ENCODE results near the gene ZNF107. TPM values are rescaled to one million over a fixed set of nuclear protein-coding genes. Genes with fewer than 3 reads are reported as not detected.

ZNF107 gene
- total RNA-seq (70.7 and 73.7 TPM in 2 replicates), polyA plus RNA-seq (16.7 and 22.0 TPM in 2 replicates), polyA minus RNA-seq (21.0 and 21.3 TPM in 2 replicates)
- total RNA-seq (2013): 72.8 TPM

- ATAC-seq (ENCODE audit: low read depth) (peak; percentile 96), DNase-seq (peak; percentile 88)
- Histone ChIP-seq H3K4me3 (ENCODE audit: control extremely low read depth in 1 of 5, extremely low read depth in 1 of 5, insufficient read depth in 1 of 5, low read depth in 2 of 5, low read length in 4 of 5) (peak within 1 kb of the TSS; percentile 70 to 100 (median 96)), H2AFZ (ENCODE audit: insufficient read depth, low read depth, low read length, poor library complexity, severe bottlenecking) (peak within 1 kb of the TSS; percentile 85), H3K79me2 (ENCODE audit: control insufficient read depth, insufficient read depth, low read length) (peaks cover 78% of the 10 kb centered on the region), H3K27me3 (replicated peaks in 1 of 4; ENCODE audit: control extremely low read depth in 1 of 4, control insufficient read depth in 3 of 4, insufficient read depth in 4 of 4, low read length in 3 of 4) (no peaks in the 10 kb centered on the region), H3K4me1 (ENCODE audit: control insufficient read depth in 2 of 2, insufficient read depth in 2 of 2, low read length in 2 of 2) (peaks cover 35 to 37% of the 10 kb centered on the region in 2 donors), H3K4me2 (replicated peaks; ENCODE audit: low read depth, low read length, poor library complexity, severe bottlenecking) (peak within 1 kb of the TSS; percentile 68), H3K27ac (ENCODE audit: low read length in 2 of 2) (peak within 1 kb of the TSS; percentile 92 to 96), H3K9ac (ENCODE audit: low read length) (peak within 1 kb of the TSS; percentile 92), H3K9me3 (ENCODE audit: control extremely low read depth in 1 of 3, control insufficient read depth in 2 of 3, insufficient read depth in 1 of 3, low read length in 2 of 3) (no peaks in the 10 kb centered on the region), H3K36me3 (replicated peaks in 1 of 2; ENCODE audit: control extremely low read depth in 1 of 2, control insufficient read depth in 1 of 2, extremely low read depth in 1 of 2, insufficient read depth in 2 of 2, low read length in 1 of 2) (peaks cover 2 to 20% of the 10 kb centered on the region in 2 experiments), H4K20me1 (ENCODE audit: control insufficient read depth, insufficient read depth, low read length, poor library complexity, severe bottlenecking) (peaks cover 4% of the 10 kb centered on the region)
- Mint-ChIP-seq H3K4me3 (peak within 1 kb of the TSS; percentile 97), H3K27me3 (no peaks in the 10 kb centered on the region), H3K4me1 (peaks cover 59% of the 10 kb centered on the region), H3K9me3 (ENCODE audit: insufficient read depth) (no peaks in the 10 kb centered on the region), H3K27ac (peak within 1 kb of the TSS; percentile 97)
- ChIA-PET POLR2A (interaction anchor here (0.6 to 1.6 kb wide), 4 partner anchors 20 to 359 kb away, joined by 4 to 16 read pairs (median 8); partner anchors contain the start of gene ZNF138), CTCF (interaction anchor here (0.6 to 2.2 kb wide), 6 partner anchors 19 to 1649 kb away, joined by 3 to 9 read pairs (median 4); partner anchors contain the start of gene ZNF138)
- TF ChIP-seq EZH2 (IDR thresholded peaks at IDR 0.05; ENCODE audit: borderline replicate concordance, insufficient read depth, low read depth, low read length, poor library complexity, severe bottlenecking): no peak
- TF ChIP-seq, protein P1, sequence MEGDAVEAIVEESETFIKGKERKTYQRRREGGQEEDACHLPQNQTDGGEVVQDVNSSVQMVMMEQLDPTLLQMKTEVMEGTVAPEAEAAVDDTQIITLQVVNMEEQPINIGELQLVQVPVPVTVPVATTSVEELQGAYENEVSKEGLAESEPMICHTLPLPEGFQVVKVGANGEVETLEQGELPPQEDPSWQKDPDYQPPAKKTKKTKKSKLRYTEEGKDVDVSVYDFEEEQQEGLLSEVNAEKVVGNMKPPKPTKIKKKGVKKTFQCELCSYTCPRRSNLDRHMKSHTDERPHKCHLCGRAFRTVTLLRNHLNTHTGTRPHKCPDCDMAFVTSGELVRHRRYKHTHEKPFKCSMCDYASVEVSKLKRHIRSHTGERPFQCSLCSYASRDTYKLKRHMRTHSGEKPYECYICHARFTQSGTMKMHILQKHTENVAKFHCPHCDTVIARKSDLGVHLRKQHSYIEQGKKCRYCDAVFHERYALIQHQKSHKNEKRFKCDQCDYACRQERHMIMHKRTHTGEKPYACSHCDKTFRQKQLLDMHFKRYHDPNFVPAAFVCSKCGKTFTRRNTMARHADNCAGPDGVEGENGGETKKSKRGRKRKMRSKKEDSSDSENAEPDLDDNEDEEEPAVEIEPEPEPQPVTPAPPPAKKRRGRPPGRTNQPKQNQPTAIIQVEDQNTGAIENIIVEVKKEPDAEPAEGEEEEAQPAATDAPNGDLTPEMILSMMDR (IDR thresholded peaks at IDR 0.05): no peak
- WGBS (ENCODE audit: insufficient coverage): 1% methylated on average over 33 of the region's 37 CpGs
- intact Hi-C loops (cut with micrococcal nuclease): loop anchor here (1.0 to 5.0 kb wide), 10 partner anchors 20 to 416 kb away; partner anchors contain the start of genes ERV3-1, ZNF138, ZNF273 and ZNF680
Measured at GRCh38 chr7:64665980-64666662, at the start of gene ZNF107. ZNF107 (plus strand) TSS chr7:64666133; CDS start chr7:64666283, 150 bp downstream.

Data from B cell (primary cell).